T-cell (primary cell): Measurements from ENCODE around the gene POU4F3. TPM values are rescaled to one million over a fixed set of nuclear protein-coding genes. Genes with fewer than 3 reads are reported as not detected.
A peak's percentile ranks its signal among the peaks of the same experiment; 100 is the strongest.

Experiments used
- ATAC-seq, 4 experiments: fragments of 200-7000 bp in 3 of 4; fragments of 150-1000 bp in 1 of 4; cut with Tn5 transposase; replicated peaks in 1 of 4; 1 replicate in 3 of 4; 2 replicates in 1 of 4; pipeline ENCODE4 v1.10.0; 2021; ENCODE audit warnings: moderate library complexity in 3 of 4, mild to moderate bottlenecking in 2 of 4, moderate number of reproducible peaks in 1 of 4
- CTCF ChIA-PET, 2 donors: fragments of 300-600 bp; sonication (Branson Sonifier 250); formaldehyde crosslinking; loops; one replicate each; lab custom pipeline; 2022; ENCODE audit warnings: antibody characterized with exemption in 2 of 2; lab: Charles Lee
- POLR2A ChIA-PET, 2 donors: fragments of 300-600 bp; sonication (Branson Sonifier 250); formaldehyde crosslinking; loops; one replicate each; lab custom pipeline; 2022; ENCODE audit warnings: antibody characterized with exemption in 2 of 2; lab: Charles Lee
- DNase-seq, 35 experiments: peaks; one replicate each; pipeline versions ENCODE4 v3.0.0 to v3.0.0-alpha.2; 2013 to 2023
- H3K27ac ChIP-seq: one replicate; pipeline ENCODE4 v1.5.1; 2013; ENCODE audit warnings: low read length
- H3K27me3 ChIP-seq, 2 experiments: replicated peaks in 1 of 2; 1 replicate in 1 of 2; 2 replicates in 1 of 2; pipeline versions ENCODE4 v1.6.1 to v1.7.0; 2013; ENCODE audit warnings: low read length in 1 of 2, mixed read lengths in 1 of 2; ENCODE audit not compliant: control insufficient read depth in 2 of 2, insufficient read depth in 2 of 2; ENCODE audit errors: extremely low read depth in 1 of 2
- H3K36me3 ChIP-seq, 2 donors: 1 replicate in 1 of 2; 2 replicates in 1 of 2; pipeline versions ENCODE4 v1.6.1 to v1.7.0; 2013; ENCODE audit warnings: low read length in 1 of 2; ENCODE audit not compliant: control insufficient read depth in 2 of 2, insufficient read depth in 1 of 2; ENCODE audit errors: extremely low read depth in 1 of 2
- H3K4me1 ChIP-seq, 2 experiments: 1 replicate in 1 of 2; 2 replicates in 1 of 2; pipeline versions ENCODE4 v1.6.1 to v1.7.0; 2013; ENCODE audit warnings: low read length in 2 of 2, mixed read lengths in 1 of 2; ENCODE audit not compliant: insufficient read depth in 2 of 2, control insufficient read depth in 1 of 2; ENCODE audit errors: extremely low read depth in 1 of 2
- H3K4me3 ChIP-seq, 2 donors: 1 replicate in 1 of 2; 2 replicates in 1 of 2; pipeline versions ENCODE4 v1.5.1 to v1.7.0; 2013; ENCODE audit warnings: mild to moderate bottlenecking in 2 of 2, low read length in 1 of 2, moderate library complexity in 1 of 2; ENCODE audit not compliant: control insufficient read depth in 1 of 2; ENCODE audit errors: extremely low read depth in 1 of 2
- H3K9me3 ChIP-seq: 2 replicates; pipeline ENCODE4 v1.7.0; 2013
- H3K27ac Mint-ChIP-seq, 2 donors: one replicate each; pipeline ENCODE4 v1.8.0; 2020 to 2021; ENCODE audit warnings: mild to moderate bottlenecking in 2 of 2, mixed read lengths in 2 of 2
- H3K27me3 Mint-ChIP-seq, 2 donors: one replicate each; pipeline ENCODE4 v1.8.0; 2021 to 2022; ENCODE audit warnings: mixed read lengths in 2 of 2
- H3K36me3 Mint-ChIP-seq: one replicate; pipeline ENCODE4 v1.8.0; 2021; ENCODE audit warnings: mixed read lengths
- H3K4me1 Mint-ChIP-seq, 3 donors: one replicate each; pipeline ENCODE4 v1.8.0; 2020 to 2022; ENCODE audit warnings: mixed read lengths in 3 of 3, mild to moderate bottlenecking in 1 of 3
- H3K4me3 Mint-ChIP-seq, 3 donors: one replicate each; pipeline ENCODE4 v1.8.0; 2020 to 2022; ENCODE audit warnings: mild to moderate bottlenecking in 3 of 3, mixed read lengths in 3 of 3, moderate library complexity in 3 of 3
- H3K9me3 Mint-ChIP-seq, 3 donors: one replicate each; pipeline ENCODE4 v1.8.0; 2020 to 2022; ENCODE audit warnings: mixed read lengths in 3 of 3
- WGBS: methylation state at CpG from one replicate; pipeline ENCODE4 v1.1.5; 2013; ENCODE audit warnings: missing lambda C conversion rate; ENCODE audit not compliant: insufficient coverage; 5-methylcytosine and 5-hydroxymethylcytosine counted together
- total RNA-seq, 35 experiments: library from RNA in 6 of 35; stranded (reverse) in 6 of 35; fragments of 120-200 nt in 1 of 35; gene quantifications; one replicate each; pipeline versions ENCODE4 v1.2.1 to v1.2.4 and lab custom pipeline; 2013 to 2026

POU4F3 gene
- total RNA-seq, 5 donors from 2014 or later (not counting 1 experiment from before 2014, with no cell fraction given), result 0.10 to 0.19 TPM; not detected in 3

DNA sequence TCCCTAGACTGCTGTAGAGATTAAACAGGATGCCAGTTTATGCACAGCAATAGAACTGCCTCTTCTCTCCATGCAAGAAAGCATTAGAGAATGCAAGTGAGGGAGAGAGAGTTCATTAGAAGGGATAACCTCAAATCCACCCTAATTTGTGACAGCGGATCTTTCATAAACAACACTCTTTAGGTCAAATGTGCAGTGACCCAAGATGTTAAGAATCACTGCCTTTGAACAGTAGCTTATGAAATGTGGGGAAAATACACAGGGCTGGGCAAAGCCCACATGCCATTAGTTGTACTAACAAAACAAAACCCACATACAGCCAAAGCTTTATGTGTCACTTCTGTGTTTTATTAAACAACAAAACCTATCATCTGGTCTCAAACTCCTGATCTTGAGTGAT is 36.2 kb upstream of the POU4F3 start:
- H3K36me3 Mint-ChIP-seq, result no peaks in the 10 kb centered on the region
- DNase-seq, result no peak
- WGBS, result no CpG with 5 or more reads among the region's 1 CpG
- no peak overlapping the region for H3K27ac Mint-ChIP-seq
- Histone ChIP-seq H3K9me3 (no peaks in the 10 kb centered on the region), H3K27me3 (no peaks in the 10 kb centered on the region), H3K36me3 (no peaks in the 10 kb centered on the region), H3K27ac (no peak overlapping the region), H3K4me3 (no peak overlapping the region), H3K4me1 (no peaks in the 10 kb centered on the region)
- no peak for ATAC-seq
- POLR2A ChIA-PET, result no interaction called here
- no peaks in the 10 kb centered on the region for H3K9me3 Mint-ChIP-seq
- no peak overlapping the region for H3K4me3 Mint-ChIP-seq
- CTCF ChIA-PET, result no interaction called here
- H3K4me1 Mint-ChIP-seq, result no peaks in the 10 kb centered on the region
- H3K27me3 Mint-ChIP-seq, result peaks cover 5 to 20% of the 10 kb centered on the region in 2 donors

DNA sequence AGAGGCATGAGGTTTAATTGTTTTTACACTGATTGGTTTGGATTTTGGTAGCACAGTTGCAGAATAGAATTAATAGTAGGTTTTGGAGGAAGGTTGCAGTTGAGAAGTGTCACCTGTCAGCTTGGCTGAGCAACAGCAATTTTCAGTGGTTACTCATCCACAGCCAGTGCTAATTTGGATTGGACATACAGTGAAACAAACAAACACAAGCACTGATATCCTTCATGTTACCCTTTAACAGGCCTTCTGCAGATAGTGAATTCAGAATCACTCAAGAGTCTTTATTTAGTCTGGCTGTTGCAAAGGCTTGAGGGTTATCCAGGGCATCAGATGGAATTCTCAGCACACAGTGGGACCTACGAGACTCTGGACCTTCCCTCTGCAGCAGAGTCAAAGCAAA is 31.8 kb upstream of the POU4F3 start:
- H3K4me1 Mint-ChIP-seq, result no peaks in the 10 kb centered on the region
- Histone ChIP-seq H3K27ac (no peak overlapping the region), H3K36me3 (no peaks in the 10 kb centered on the region), H3K4me3 (no peak overlapping the region), H3K27me3 (peaks cover 0 to 5% of the 10 kb centered on the region in 2 experiments), H3K4me1 (no peaks in the 10 kb centered on the region), H3K9me3 (no peaks in the 10 kb centered on the region)
- no peak for ATAC-seq
- no peaks in the 10 kb centered on the region for H3K36me3 Mint-ChIP-seq
- H3K27ac Mint-ChIP-seq, result no peak overlapping the region
- H3K4me3 Mint-ChIP-seq, result no peak overlapping the region
- CTCF ChIA-PET, result no interaction called here
- H3K27me3 Mint-ChIP-seq, result peaks cover 14 to 30% of the 10 kb centered on the region in 2 donors
- DNase-seq, result no peak
- H3K9me3 Mint-ChIP-seq, result no peaks in the 10 kb centered on the region
- POLR2A ChIA-PET, result no interaction called here
- WGBS, result no CpG with 5 or more reads among the region's 1 CpG

DNA sequence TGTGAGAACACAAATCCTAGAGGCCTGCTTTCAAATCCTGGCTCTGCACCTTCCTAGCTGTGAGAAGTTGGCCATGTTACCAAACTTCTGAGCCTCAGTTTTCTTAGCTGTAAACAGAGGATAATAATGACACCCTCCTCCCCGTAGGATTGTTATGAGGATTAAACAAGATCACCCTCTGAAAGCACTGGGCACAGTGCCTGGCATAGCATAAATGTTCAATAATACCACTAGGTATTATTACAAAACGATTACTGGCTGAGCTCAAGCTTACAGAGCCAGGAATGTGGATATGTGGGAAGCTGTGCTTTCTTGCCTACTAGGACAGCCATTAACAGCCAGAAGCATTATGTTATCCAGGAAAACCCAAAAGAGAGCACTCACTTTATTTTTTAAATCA is 30.8 kb upstream of the POU4F3 start:
- Mint-ChIP-seq H3K27me3 (peaks cover 17 to 29% of the 10 kb centered on the region in 2 donors), H3K4me3 (no peak overlapping the region), H3K27ac (no peak overlapping the region), H3K4me1 (no peaks in the 10 kb centered on the region), H3K36me3 (no peaks in the 10 kb centered on the region), H3K9me3 (no peaks in the 10 kb centered on the region)
- Histone ChIP-seq H3K4me1 (no peaks in the 10 kb centered on the region), H3K9me3 (no peaks in the 10 kb centered on the region), H3K27ac (no peak overlapping the region), H3K4me3 (no peak overlapping the region), H3K36me3 (no peaks in the 10 kb centered on the region), H3K27me3 (peaks cover 0 to 10% of the 10 kb centered on the region in 2 experiments)
- DNase-seq (no peak), ATAC-seq (no peak)
- CTCF ChIA-PET, result no interaction called here
- POLR2A ChIA-PET, result no interaction called here
- no CpG with 5 or more reads among the region's 2 CpGs for WGBS

DNA sequence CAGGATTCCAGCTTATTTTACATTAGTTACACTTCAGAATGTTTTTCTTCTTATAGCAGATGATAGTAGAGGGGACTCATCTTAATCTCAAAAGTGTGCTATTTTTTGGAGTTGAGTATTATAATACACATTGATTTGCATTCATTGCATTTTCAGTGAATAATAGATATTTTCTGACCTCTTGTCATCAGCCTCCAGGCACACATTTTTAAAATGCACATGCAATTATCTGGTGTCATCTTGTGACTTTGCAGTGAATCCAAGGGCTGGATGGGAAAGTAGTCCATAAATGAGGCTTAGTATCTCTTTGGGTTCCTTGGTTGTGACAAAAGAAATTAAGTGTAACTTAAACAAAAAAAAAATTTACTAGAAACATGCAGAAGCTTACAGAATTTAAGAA is 28.1 kb upstream of the POU4F3 start:
- no peak for DNase-seq
- no peak overlapping the region for H3K4me3 Mint-ChIP-seq
- H3K27ac Mint-ChIP-seq, result no peak overlapping the region
- Histone ChIP-seq H3K4me1 (peaks cover 0 to 3% of the 10 kb centered on the region in 2 experiments), H3K36me3 (no peaks in the 10 kb centered on the region), H3K9me3 (no peaks in the 10 kb centered on the region), H3K27ac (no peak overlapping the region), H3K4me3 (no peak overlapping the region), H3K27me3 (peaks cover 3 to 18% of the 10 kb centered on the region in 2 experiments)
- peaks cover 28 to 34% of the 10 kb centered on the region in 2 donors for H3K27me3 Mint-ChIP-seq
- ATAC-seq, result no peak
- no peaks in the 10 kb centered on the region for H3K9me3 Mint-ChIP-seq
- ChIA-PET POLR2A (no interaction called here), CTCF (no interaction called here)
- H3K4me1 Mint-ChIP-seq, result peaks cover 0 to 7% (median 4%) of the 10 kb centered on the region in 3 donors
- H3K36me3 Mint-ChIP-seq, result peaks cover 3% of the 10 kb centered on the region

DNA sequence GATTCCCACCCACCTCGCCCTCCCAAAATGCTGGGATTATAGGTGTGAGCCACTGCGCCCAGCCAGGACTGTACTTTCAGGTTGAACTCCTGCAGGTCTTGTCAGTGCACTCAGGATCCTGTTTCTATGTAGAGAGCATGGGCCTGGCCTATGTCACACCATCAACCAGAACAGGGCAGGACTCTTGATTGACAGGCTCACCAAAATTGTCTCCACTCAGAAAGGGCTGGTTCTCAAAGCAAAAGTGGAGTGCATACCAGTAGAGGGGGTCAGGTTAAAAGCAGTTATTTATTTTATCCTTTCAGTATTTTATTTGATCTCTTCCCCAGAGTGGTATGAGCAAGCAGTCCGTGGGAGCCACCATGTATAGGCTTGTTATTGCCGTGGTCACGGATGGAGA is 27.4 kb upstream of the POU4F3 start:
- Histone ChIP-seq H3K4me1 (peaks cover 0 to 3% of the 10 kb centered on the region in 2 experiments), H3K36me3 (no peaks in the 10 kb centered on the region), H3K27ac (no peak overlapping the region), H3K4me3 (no peak overlapping the region), H3K27me3 (peaks cover 3 to 18% of the 10 kb centered on the region in 2 experiments), H3K9me3 (no peaks in the 10 kb centered on the region)
- H3K9me3 Mint-ChIP-seq, result no peaks in the 10 kb centered on the region
- no peak overlapping the region for H3K27ac Mint-ChIP-seq
- H3K4me1 Mint-ChIP-seq, result peaks cover 0 to 7% (median 4%) of the 10 kb centered on the region in 3 donors
- ChIA-PET CTCF (no interaction called here), POLR2A (no interaction called here)
- H3K27me3 Mint-ChIP-seq, result peaks cover 32 to 34% of the 10 kb centered on the region in 2 donors
- WGBS, result 91% methylated on average over 4 of the region's 5 CpGs
- no peak for DNase-seq
- H3K36me3 Mint-ChIP-seq, result peaks cover 7% of the 10 kb centered on the region
- no peak for ATAC-seq
- no peak overlapping the region for H3K4me3 Mint-ChIP-seq

DNA sequence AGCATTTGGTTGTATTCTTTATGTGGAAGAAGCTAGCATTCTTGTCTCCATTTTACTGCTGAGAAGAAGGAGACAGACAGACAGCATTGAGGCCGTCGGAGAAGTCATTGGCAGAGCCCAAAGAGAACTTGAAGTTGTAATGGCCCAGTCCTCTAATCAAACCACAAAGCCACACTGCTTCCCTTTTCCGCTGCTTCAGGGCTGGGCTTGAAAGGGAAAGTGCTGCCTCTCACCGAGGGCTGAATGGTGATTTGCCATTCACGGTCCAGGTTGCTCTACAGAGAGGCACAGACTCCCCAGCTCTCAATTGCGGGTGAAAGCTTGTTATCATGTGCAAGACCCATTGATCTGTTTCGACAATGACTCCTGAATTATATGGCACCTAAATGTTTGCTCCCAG is 25.6 kb upstream of the POU4F3 start:
- Histone ChIP-seq H3K27me3 (peaks cover 3 to 21% of the 10 kb centered on the region in 2 experiments), H3K4me1 (peaks cover 0 to 3% of the 10 kb centered on the region in 2 experiments), H3K4me3 (no peak overlapping the region), H3K36me3 (no peaks in the 10 kb centered on the region), H3K27ac (no peak overlapping the region), H3K9me3 (no peaks in the 10 kb centered on the region)
- Mint-ChIP-seq H3K4me1 (peaks cover 0 to 7% (median 4%) of the 10 kb centered on the region in 3 donors), H3K27ac (no peak overlapping the region), H3K4me3 (no peak overlapping the region), H3K27me3 (peaks cover 32 to 38% of the 10 kb centered on the region in 2 donors), H3K9me3 (no peaks in the 10 kb centered on the region), H3K36me3 (peaks cover 7% of the 10 kb centered on the region)
- ATAC-seq (no peak), DNase-seq (peak in 1 of 35 experiments; percentile 3)
- ChIA-PET POLR2A (no interaction called here), CTCF (interaction anchor here in 1 of 2 donors (0.7 kb wide), 2 partner anchors 572 to 908 kb away, joined by 3 to 4 read pairs; no protein-coding TSS in a partner anchor)
- WGBS, result 0% methylated on average over 3 of the region's 7 CpGs

DNA sequence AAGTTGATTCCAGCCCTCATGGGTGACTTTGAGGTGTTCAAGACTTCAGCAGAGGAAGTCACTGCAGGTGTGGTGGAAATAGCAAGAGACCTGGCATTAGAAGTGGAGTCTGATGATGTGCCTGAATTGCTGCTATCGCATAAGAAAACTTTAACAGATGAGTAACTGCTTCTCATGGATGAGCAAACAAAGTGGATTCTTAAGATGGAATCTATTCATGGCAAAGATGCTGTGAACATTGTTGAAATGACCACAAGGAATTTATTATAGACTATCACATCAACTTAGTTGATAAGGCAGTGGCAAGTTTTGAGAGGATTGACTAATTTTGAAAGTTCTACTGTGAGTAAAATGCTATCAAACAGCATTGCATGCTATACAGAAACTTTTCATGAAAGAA is 17.1 kb upstream of the POU4F3 start:
- CTCF ChIA-PET, result no interaction called here
- H3K27me3 Mint-ChIP-seq, result peaks cover 6 to 7% of the 10 kb centered on the region in 2 donors
- no peaks in the 10 kb centered on the region for H3K36me3 Mint-ChIP-seq
- no peak overlapping the region for H3K4me3 Mint-ChIP-seq
- Histone ChIP-seq H3K36me3 (no peaks in the 10 kb centered on the region), H3K9me3 (no peaks in the 10 kb centered on the region), H3K4me1 (no peaks in the 10 kb centered on the region), H3K27ac (no peak overlapping the region), H3K4me3 (no peak overlapping the region), H3K27me3 (peaks cover 0 to 2% of the 10 kb centered on the region in 2 experiments)
- H3K9me3 Mint-ChIP-seq, result peaks cover 0 to 4% (median 0%) of the 10 kb centered on the region in 3 donors
- WGBS, result no CpG with 5 or more reads among the region's 1 CpG
- ATAC-seq, result no peak
- POLR2A ChIA-PET, result no interaction called here
- H3K4me1 Mint-ChIP-seq, result no peaks in the 10 kb centered on the region
- no peak for DNase-seq
- no peak overlapping the region for H3K27ac Mint-ChIP-seq
